K562 (cell line): Measurements from ENCODE around the gene DST. TPM values are rescaled to one million over a fixed set of nuclear protein-coding genes. Genes with fewer than 3 reads are reported as not detected.

Experiments used
- ATAC-seq: fragments of 200-7000 bp; cut with Tn5 transposase; 3 replicates; pipeline ENCODE4 v1.9.1; 2020; ENCODE audit warnings: moderate library complexity
- BruUV-seq: library from RNA; stranded (reverse); fragments of 400-500 nt; replicated peaks from 2 replicates; lab custom pipeline; 2021; lab: Mats Ljungman, UMichigan
- CTCF ChIA-PET: fragments of 300-600 bp; formaldehyde crosslinking; extraction: SDS; loops from one replicate; lab custom pipeline; 2021; ENCODE audit warnings: low intra/inter-chr PET ratio; lab: Yijun Ruan, JAX
- POLR2A ChIA-PET: fragments of 300-600, 350-650 bp; sonication (Branson Sonifier 250); formaldehyde crosslinking; extraction: SDS; loops from one replicate; lab custom pipeline; 2021; ENCODE audit warnings: antibody characterized with exemption, inconsistent platforms; lab: Yijun Ruan, JAX
- DNase-seq, 4 experiments: peaks; one replicate each; pipeline versions ENCODE4 v3.0.0 to v3.0.0-alpha.2; 2011 to 2018; ENCODE audit warnings: low spot score in 3 of 4, mixed read lengths in 3 of 4; ENCODE audit errors: extremely low read depth in 1 of 4
- FAIRE-seq: peaks from 2 replicates; lab custom pipeline; 2011; peaks lifted over from hg19 to GRCh38; lab: Jason Lieb, UNC
- H2AFZ ChIP-seq: 2 replicates; pipeline ENCODE4 v1.6.0; 2011; ENCODE audit warnings: low read depth, low read length, control low read depth, inconsistent platforms
- H3K27ac ChIP-seq: fragments of 200-600 bp; 3 replicates; pipeline ENCODE4 v1.8.0; 2011; ENCODE audit warnings: low read depth, mild to moderate bottlenecking, control low read depth, inconsistent platforms, low read length, moderate library complexity, mixed read lengths; ENCODE audit errors: extremely low read depth
- H3K27me3 ChIP-seq, 2 experiments: fragments of 300-600 bp in 1 of 2; 2 replicates in 1 of 2; 3 replicates in 1 of 2; pipeline versions ENCODE4 v1.6.0 to v1.8.0; 2011; ENCODE audit warnings: inconsistent platforms in 2 of 2, low read length in 2 of 2, mild to moderate bottlenecking in 1 of 2, mixed read lengths in 1 of 2, moderate library complexity in 1 of 2; ENCODE audit not compliant: control insufficient read depth in 2 of 2, insufficient read depth in 2 of 2
- H3K36me3 ChIP-seq: fragments of 300-600 bp; 3 replicates; pipeline ENCODE4 v1.8.0; 2011; ENCODE audit warnings: mild to moderate bottlenecking, low read length, inconsistent platforms; ENCODE audit not compliant: control insufficient read depth, insufficient read depth
- H3K4me1 ChIP-seq, 2 experiments: fragments of 200-600 bp in 1 of 2; replicated peaks in 1 of 2; 2 replicates in 1 of 2; 3 replicates in 1 of 2; pipeline versions ENCODE4 v1.5.1 to v1.8.0; 2011; ENCODE audit warnings: inconsistent platforms in 2 of 2, low read length in 2 of 2, mild to moderate bottlenecking in 1 of 2, mixed read lengths in 1 of 2, moderate library complexity in 1 of 2; ENCODE audit not compliant: control insufficient read depth in 2 of 2, insufficient read depth in 2 of 2
- H3K4me2 ChIP-seq: 2 replicates; pipeline ENCODE4 v1.6.1; 2011; ENCODE audit warnings: low read length, control low read depth, inconsistent platforms, mixed read lengths; ENCODE audit not compliant: insufficient read depth
- H3K4me3 ChIP-seq: fragments of 200-600 bp; sonication (generic), shearing (Covaris generic); 2 replicates; pipeline ENCODE4 v1.5.1; 2016; ENCODE audit warnings: control low read depth, inconsistent platforms
- H3K79me2 ChIP-seq: fragments of 200-600 bp; 3 replicates; pipeline ENCODE4 v1.8.0; 2011; ENCODE audit warnings: low read length, inconsistent platforms; ENCODE audit not compliant: control insufficient read depth, insufficient read depth
- H3K9ac ChIP-seq, 2 experiments: 2 replicates each; pipeline versions ENCODE4 v1.6.0 to v1.6.1; 2011; ENCODE audit warnings: low read depth in 2 of 2, low read length in 2 of 2, control low read depth in 1 of 2, inconsistent platforms in 1 of 2, mild to moderate bottlenecking in 1 of 2, mixed read lengths in 1 of 2; ENCODE audit not compliant: insufficient read depth in 1 of 2
- H3K9me1 ChIP-seq: one replicate; pipeline ENCODE4 v1.6.0; 2011; ENCODE audit warnings: inconsistent platforms, mild to moderate bottlenecking, low read length, moderate library complexity; ENCODE audit not compliant: control insufficient read depth, insufficient read depth
- H3K9me3 ChIP-seq: replicated peaks from 2 replicates; pipeline ENCODE4 v1.5.1; 2011; ENCODE audit warnings: low read depth, low read length, inconsistent platforms; ENCODE audit not compliant: control insufficient read depth, insufficient read depth
- H4K20me1 ChIP-seq: replicated peaks from 2 replicates; pipeline ENCODE4 v1.6.1; 2011; ENCODE audit warnings: low read length, inconsistent platforms, mixed read lengths; ENCODE audit not compliant: control insufficient read depth, insufficient read depth
- RB1 ChIP-seq: fragments of 450-650 bp; IDR thresholded peaks from 2 replicates; pipeline ENCODE4 v1.6.1; 2017; ENCODE audit warnings: low read depth, mild to moderate bottlenecking
- THAP12 ChIP-seq: fragments of 250-450 bp; sonication (Bioruptor Pico); IDR thresholded peaks from 2 replicates; pipeline ENCODE4 v1.9.0; 2021; ENCODE audit warnings: mild to moderate bottlenecking, inconsistent platforms
- ZNF121 ChIP-seq: sonication (generic); formaldehyde crosslinking; conservative IDR thresholded peaks from 2 replicates; pipeline ENCODE4 v1.8.0; 2022; ENCODE audit warnings: missing genetic modification reagents
- WGBS: fragments of 100-300 bp; shearing (Covaris generic); methylation state at CpG from one replicate; pipeline ENCODE4 v1.1.6; 2016; ENCODE audit warnings: low coverage, mixed read lengths; ENCODE audit not compliant: insufficient coverage; ENCODE audit errors: missing lambda C conversion rate; 5-methylcytosine and 5-hydroxymethylcytosine counted together
- in situ Hi-C: fragments of 300-500 bp; cut with MboI; formaldehyde crosslinking; loops from 4 replicates; pipeline ENCODE4 v1.15.0; 2018; ENCODE audit warnings: inconsistent platforms, mixed read lengths
- intact Hi-C: fragments of 100-400 bp; cut with micrococcal nuclease; formaldehyde crosslinking; loops from 2 replicates; pipeline ENCODE4 v1.14.2; 2022
- polyA plus RNA-seq, 8 experiments: library from polyadenylated mRNA; depleted of rRNA in 4 of 8; stranded (reverse) in 5 of 8; unstranded in 3 of 8; fragments of >200 nt; fragmentation: Nextera tagmentation in 2 of 8; fragmentation: Illumina TruSeq in 1 of 8; extraction: Ambion mirVana in 2 of 8; extraction: Trizol in 1 of 8; gene quantifications; 2 replicates each; pipeline versions ENCODE4 v1.2.1 to v1.2.3, GENCODE V29; 2011 to 2014; ENCODE audit warnings: inconsistent platforms in 1 of 8, missing spikeins in 1 of 8
- total RNA-seq, 7 experiments: library from RNA; depleted of rRNA in 6 of 7; stranded (reverse); fragments of >200 nt in 6 of 7; fragmentation: Illumina TruSeq in 2 of 7; extraction: Trizol in 2 of 7; gene quantifications; 2 replicates each; pipeline versions ENCODE4 v1.2.1 to v1.2.3, GENCODE V29; 2011 to 2021; ENCODE audit warnings: low replicate concordance in 1 of 7

The DST gene
- total and polyA plus RNA-seq, 9 of the 15 experiments (the other 6 are each of a cell fraction or from before 2014, with no cell fraction given): 5.2 to 21.9 (median 13.3) TPM

DNA sequence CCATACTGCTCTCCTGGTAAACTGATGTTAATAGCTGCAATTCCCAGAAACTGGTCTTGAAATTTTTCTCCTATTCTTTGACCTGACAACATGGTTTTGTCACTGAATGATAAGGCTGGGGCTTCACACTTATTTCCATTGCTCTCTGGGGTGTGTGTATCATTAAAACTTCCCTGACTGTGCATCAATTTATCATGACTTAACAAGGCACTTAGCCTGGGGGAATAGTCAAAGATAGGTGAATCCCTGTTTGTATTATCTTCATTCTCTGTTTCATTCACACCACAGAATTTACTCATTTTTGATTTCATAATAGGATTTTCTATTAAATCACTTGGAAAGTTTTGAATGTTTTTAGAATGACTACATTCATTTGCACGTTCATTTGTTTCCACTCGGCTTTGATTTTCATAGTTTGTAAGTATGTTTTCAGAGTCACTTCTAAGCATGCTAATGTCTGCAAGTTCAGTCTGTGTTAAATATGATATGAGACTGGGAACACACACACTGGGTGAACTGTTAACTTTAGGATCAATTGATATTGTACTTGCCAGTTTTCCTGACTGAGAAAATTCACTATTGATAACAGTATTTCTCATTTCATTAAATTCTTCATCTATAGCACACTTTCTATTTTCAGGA lies 35.5 kb downstream of the DST start (continued):
- no peak for TF ChIP-seq THAP12

GRCh38 chr6:56605435-56605834 lies 37.3 kb downstream of the DST start:
- in situ Hi-C loops (no loop called here), intact Hi-C loops (no loop called here)

More at GRCh38 chr6:56605435-56605834, 37.3 kb downstream of the DST start:
- Histone ChIP-seq H3K4me1 (no peaks in the 10 kb centered on the region), H3K36me3 (no peaks in the 10 kb centered on the region), H3K9ac (no peak overlapping the region), H3K9me3 (no peaks in the 10 kb centered on the region), H3K27me3 (no peaks in the 10 kb centered on the region), H4K20me1 (no peaks in the 10 kb centered on the region), H3K4me3 (no peak overlapping the region), H3K9me1 (no peaks in the 10 kb centered on the region), H3K79me2 (no peaks in the 10 kb centered on the region), H2AFZ (no peak overlapping the region), H3K27ac (no peak overlapping the region), H3K4me2 (no peak overlapping the region)
- CTCF ChIA-PET: interaction anchor here (0.6 kb wide), 1 partner anchor 14 kb away, joined by 5 read pairs; no protein-coding TSS in a partner anchor
- WGBS: 8% methylated on average over 1 of the region's 1 CpG
- no peak for TF ChIP-seq ZNF121 (CRISPR knock-in tag)
- no peak for TF ChIP-seq RB1
- ATAC-seq (no peak), FAIRE-seq (no peak), DNase-seq (no peak)
- POLR2A ChIA-PET: no interaction called here
- BruUV-seq: no TSS peak
